ENCODE data around the gene BRME1. TPM values are rescaled to one million over a fixed set of nuclear protein-coding genes. Genes with fewer than 3 reads are reported as not detected.

Gene BRME1
- polyA plus RNA-seq, 2 of the 4 experiments (the other 2 are of a cell fraction) = 0.12 to 1.2 TPM

DNA sequence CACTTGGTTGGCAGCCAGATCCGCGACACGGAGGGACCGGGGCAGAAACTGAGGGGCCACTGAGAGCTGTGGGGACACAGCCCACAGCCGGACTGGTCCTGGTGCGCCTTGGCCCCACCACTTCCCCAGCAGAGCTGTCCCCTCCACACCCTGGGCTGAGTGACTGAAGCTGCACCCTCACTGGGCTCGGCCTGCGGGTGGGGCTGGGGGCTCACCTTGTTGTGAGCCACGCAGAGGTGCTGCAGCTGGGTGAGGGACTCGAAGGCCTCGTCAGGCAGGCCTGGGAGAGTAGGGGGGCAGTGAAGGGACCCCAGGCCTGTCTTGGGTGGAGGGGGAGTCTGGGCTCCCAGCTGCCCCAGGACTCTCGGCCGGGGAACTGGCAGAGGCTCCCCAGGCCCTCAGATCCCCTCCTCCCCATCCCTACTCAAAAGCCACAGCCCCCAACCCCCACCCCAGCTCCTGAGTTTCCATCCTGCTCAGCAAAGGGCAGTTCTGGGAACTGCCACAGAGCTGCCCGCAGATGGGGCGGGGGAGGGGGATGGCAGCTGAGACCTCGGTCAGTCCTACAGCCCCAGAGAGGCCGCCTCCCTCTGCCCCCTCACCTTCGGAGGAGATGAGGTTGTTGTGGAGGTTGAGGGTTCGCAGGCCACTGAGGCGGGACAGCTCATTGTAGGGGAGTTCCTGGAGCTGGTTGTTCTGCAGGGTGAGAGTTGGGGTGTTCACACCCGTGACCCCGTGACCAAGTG is 30.0 kb upstream of the BRME1 start:
- TF ChIP-seq JUNB (IDR thresholded peaks at IDR 0.05) (no peak), EHF (CRISPR knock-in tag; IDR thresholded peaks at IDR 0.05) (no peak)
- TF ChIP-seq, protein P1, sequence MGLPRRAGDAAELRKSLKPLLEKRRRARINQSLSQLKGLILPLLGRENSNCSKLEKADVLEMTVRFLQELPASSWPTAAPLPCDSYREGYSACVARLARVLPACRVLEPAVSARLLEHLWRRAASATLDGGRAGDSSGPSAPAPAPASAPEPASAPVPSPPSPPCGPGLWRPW (IDR thresholded peaks at IDR 0.05) = no peak
- no peak for DNase-seq (ENCODE audit: low read depth in 1 of 2, low spot score in 1 of 2)
- ChIA-PET CTCF (interaction anchor here (1.1 kb wide), 1 partner anchor 14 kb away, joined by 4 read pairs; no protein-coding TSS in a partner anchor), POLR2A (no interaction called here)
- ATAC-seq = no peak; a peak in 1 of 6 replicates
- no peak for FAIRE-seq
- no peaks in the 10 kb centered on the region for H3K9me3 ChIP-seq
- H3K27ac ChIP-seq = no peak overlapping the region
- H3K4me1 ChIP-seq = peaks cover 8% of the 10 kb centered on the region; the same call in 1 of the 3 replicates
- H3K4me2 ChIP-seq = no peak overlapping the region
- H3K4me3 ChIP-seq = no peak overlapping the region
- 94% methylated on average over 13 of the region's 22 CpGs for WGBS (ENCODE audit: missing lambda C conversion rate)

DNA sequence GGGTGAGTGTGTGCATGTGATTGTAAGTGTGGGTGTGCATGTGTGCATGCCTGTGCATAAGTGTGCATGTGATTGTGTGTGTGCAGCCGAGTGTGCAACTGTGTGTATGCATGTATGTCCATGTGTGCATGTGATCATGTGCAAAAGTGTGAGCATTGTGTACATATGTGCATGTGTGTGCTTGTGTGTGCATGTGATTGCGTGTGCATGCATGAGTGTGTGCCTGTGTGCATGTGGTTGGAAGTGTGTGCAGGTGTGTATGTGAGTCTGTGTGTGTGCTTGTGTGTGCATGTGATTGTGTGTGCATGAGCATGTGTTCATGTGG is 28.8 kb upstream of the BRME1 start:
- no peak for TF ChIP-seq TP53 (CRISPR knock-in tag; IDR thresholded peaks at IDR 0.05)
- no peak for TF ChIP-seq RARB (CRISPR knock-in tag; IDR thresholded peaks at IDR 0.05)
- TF ChIP-seq HOXA7 (CRISPR knock-in tag; IDR thresholded peaks at IDR 0.05) = no peak
- TF ChIP-seq POLR2A (IDR thresholded peaks at IDR 0.05; ENCODE audit: low read length) = no peak

DNA sequence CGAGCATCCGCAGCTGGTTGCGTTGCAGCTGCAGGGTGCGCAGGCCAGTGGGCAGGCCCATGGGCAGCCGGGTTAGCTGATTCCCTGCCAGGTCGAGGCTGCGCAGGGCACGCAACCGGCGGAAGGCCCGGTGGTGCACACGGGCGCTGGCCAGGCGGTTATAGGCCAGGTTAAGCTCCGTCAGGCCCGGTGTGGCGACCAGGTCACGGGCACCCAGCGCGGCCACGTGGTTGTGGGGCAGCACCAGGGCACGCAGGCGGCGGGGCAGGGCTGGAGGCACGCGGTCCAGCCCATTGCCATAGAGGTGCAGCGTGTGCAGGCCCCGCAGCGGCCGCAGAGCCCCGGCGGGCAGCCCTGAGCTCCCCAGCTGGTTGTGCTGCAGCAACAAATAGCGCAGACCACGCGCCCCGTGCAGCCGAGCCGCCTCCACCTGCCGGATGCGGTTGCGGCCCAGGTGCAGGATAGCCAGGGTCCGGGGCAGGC is 27.0 kb upstream of the BRME1 start:
- H3K4me1 ChIP-seq = peaks cover 8% of the 10 kb centered on the region; the same call in 1 of the 3 replicates
- ATAC-seq = no peak
- TF ChIP-seq ZSCAN20 (CRISPR knock-in tag; IDR thresholded peaks at IDR 0.05) (no peak), CEBPB (IDR thresholded peaks at IDR 0.05) (no peak), NFE2L2 (conservative IDR thresholded peaks at IDR 0.05; ENCODE audit: low read length) (no peak), JUNB (IDR thresholded peaks at IDR 0.05) (no peak), RARB (CRISPR knock-in tag; IDR thresholded peaks at IDR 0.05) (no peak), KDM1A (IDR thresholded peaks at IDR 0.05; ENCODE audit: low read depth) (no peak), EHF (CRISPR knock-in tag; IDR thresholded peaks at IDR 0.05) (no peak), CBX2 (IDR thresholded peaks at IDR 0.05; ENCODE audit: borderline replicate concordance, low read depth) (no peak), CHD4 (IDR thresholded peaks at IDR 0.05; ENCODE audit: borderline replicate concordance) (no peak), RAD21 (conservative IDR thresholded peaks at IDR 0.05 in 1 of 2, IDR thresholded peaks at IDR 0.05 in 1 of 2) (no peak), PHF8 (IDR thresholded peaks at IDR 0.05; ENCODE audit: borderline replicate concordance, low read depth) (no peak), HOXA7 (CRISPR knock-in tag; IDR thresholded peaks at IDR 0.05) (no peak), TP53 (CRISPR knock-in tag; IDR thresholded peaks at IDR 0.05) (no peak)
- TF ChIP-seq, protein P2, sequence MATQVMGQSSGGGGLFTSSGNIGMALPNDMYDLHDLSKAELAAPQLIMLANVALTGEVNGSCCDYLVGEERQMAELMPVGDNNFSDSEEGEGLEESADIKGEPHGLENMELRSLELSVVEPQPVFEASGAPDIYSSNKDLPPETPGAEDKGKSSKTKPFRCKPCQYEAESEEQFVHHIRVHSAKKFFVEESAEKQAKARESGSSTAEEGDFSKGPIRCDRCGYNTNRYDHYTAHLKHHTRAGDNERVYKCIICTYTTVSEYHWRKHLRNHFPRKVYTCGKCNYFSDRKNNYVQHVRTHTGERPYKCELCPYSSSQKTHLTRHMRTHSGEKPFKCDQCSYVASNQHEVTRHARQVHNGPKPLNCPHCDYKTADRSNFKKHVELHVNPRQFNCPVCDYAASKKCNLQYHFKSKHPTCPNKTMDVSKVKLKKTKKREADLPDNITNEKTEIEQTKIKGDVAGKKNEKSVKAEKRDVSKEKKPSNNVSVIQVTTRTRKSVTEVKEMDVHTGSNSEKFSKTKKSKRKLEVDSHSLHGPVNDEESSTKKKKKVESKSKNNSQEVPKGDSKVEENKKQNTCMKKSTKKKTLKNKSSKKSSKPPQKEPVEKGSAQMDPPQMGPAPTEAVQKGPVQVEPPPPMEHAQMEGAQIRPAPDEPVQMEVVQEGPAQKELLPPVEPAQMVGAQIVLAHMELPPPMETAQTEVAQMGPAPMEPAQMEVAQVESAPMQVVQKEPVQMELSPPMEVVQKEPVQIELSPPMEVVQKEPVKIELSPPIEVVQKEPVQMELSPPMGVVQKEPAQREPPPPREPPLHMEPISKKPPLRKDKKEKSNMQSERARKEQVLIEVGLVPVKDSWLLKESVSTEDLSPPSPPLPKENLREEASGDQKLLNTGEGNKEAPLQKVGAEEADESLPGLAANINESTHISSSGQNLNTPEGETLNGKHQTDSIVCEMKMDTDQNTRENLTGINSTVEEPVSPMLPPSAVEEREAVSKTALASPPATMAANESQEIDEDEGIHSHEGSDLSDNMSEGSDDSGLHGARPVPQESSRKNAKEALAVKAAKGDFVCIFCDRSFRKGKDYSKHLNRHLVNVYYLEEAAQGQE (IDR thresholded peaks at IDR 0.05) = no peak
- TF ChIP-seq, protein P3, sequence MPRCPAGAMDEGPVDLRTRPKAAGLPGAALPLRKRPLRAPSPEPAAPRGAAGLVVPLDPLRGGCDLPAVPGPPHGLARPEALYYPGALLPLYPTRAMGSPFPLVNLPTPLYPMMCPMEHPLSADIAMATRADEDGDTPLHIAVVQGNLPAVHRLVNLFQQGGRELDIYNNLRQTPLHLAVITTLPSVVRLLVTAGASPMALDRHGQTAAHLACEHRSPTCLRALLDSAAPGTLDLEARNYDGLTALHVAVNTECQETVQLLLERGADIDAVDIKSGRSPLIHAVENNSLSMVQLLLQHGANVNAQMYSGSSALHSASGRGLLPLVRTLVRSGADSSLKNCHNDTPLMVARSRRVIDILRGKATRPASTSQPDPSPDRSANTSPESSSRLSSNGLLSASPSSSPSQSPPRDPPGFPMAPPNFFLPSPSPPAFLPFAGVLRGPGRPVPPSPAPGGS (IDR thresholded peaks at IDR 0.05) = no peak
- TF ChIP-seq, protein P4, sequence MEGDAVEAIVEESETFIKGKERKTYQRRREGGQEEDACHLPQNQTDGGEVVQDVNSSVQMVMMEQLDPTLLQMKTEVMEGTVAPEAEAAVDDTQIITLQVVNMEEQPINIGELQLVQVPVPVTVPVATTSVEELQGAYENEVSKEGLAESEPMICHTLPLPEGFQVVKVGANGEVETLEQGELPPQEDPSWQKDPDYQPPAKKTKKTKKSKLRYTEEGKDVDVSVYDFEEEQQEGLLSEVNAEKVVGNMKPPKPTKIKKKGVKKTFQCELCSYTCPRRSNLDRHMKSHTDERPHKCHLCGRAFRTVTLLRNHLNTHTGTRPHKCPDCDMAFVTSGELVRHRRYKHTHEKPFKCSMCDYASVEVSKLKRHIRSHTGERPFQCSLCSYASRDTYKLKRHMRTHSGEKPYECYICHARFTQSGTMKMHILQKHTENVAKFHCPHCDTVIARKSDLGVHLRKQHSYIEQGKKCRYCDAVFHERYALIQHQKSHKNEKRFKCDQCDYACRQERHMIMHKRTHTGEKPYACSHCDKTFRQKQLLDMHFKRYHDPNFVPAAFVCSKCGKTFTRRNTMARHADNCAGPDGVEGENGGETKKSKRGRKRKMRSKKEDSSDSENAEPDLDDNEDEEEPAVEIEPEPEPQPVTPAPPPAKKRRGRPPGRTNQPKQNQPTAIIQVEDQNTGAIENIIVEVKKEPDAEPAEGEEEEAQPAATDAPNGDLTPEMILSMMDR (IDR thresholded peaks at IDR 0.05) = no peak
- TF ChIP-seq, protein P5, sequence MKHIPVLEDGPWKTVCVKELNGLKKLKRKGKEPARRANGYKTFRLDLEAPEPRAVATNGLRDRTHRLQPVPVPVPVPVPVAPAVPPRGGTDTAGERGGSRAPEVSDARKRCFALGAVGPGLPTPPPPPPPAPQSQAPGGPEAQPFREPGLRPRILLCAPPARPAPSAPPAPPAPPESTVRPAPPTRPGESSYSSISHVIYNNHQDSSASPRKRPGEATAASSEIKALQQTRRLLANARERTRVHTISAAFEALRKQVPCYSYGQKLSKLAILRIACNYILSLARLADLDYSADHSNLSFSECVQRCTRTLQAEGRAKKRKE (CRISPR knock-in tag; IDR thresholded peaks at IDR 0.05; ENCODE audit: low read depth) = no peak
- TF ChIP-seq, protein P6, sequence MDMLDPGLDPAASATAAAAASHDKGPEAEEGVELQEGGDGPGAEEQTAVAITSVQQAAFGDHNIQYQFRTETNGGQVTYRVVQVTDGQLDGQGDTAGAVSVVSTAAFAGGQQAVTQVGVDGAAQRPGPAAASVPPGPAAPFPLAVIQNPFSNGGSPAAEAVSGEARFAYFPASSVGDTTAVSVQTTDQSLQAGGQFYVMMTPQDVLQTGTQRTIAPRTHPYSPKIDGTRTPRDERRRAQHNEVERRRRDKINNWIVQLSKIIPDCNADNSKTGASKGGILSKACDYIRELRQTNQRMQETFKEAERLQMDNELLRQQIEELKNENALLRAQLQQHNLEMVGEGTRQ (IDR thresholded peaks at IDR 0.05) = no peak
- no peak for DNase-seq (ENCODE audit: low read depth in 1 of 2, low spot score in 1 of 2)
- no peak overlapping the region for H3K27ac ChIP-seq
- H3K4me2 ChIP-seq = no peak overlapping the region
- WGBS (ENCODE audit: missing lambda C conversion rate) = 100% methylated on average over 1 of the region's 42 CpGs
- H3K9me3 ChIP-seq = no peaks in the 10 kb centered on the region
- ChIA-PET POLR2A (interaction anchor here (1.5 kb wide), 1 partner anchor 10 kb away, joined by 3 read pairs; no protein-coding TSS in a partner anchor), CTCF (interaction anchor here (1.0 kb wide), 1 partner anchor 23 kb away, joined by 5 read pairs; no protein-coding TSS in a partner anchor)
- FAIRE-seq = no peak
- no peak overlapping the region for H3K4me3 ChIP-seq

More for the DNA sequence above, 28.8 kb upstream of the BRME1 start:
- Histone ChIP-seq H3K4me1 (peaks cover 8% of the 10 kb centered on the region; the same call in 1 of the 3 replicates), H3K4me3 (no peak overlapping the region), H3K9me3 (no peaks in the 10 kb centered on the region), H3K4me2 (no peak overlapping the region), H3K27ac (no peak overlapping the region)
- no peak for ATAC-seq
- ChIA-PET POLR2A (no interaction called here), CTCF (no interaction called here)
- no peak for FAIRE-seq
- no peak for DNase-seq (ENCODE audit: low read depth in 1 of 2, low spot score in 1 of 2)
- WGBS (ENCODE audit: missing lambda C conversion rate) = 90% methylated on average over 2 of the region's 2 CpGs

All from A549 (cell line).